WTC11 (cell line): ENCODE results near the gene NTRK3. TPM values are rescaled to one million over a fixed set of nuclear protein-coding genes. Genes with fewer than 3 reads are reported as not detected.

ENCODE experiments used
- ATAC-seq: fragments of 200-7000 bp; cut with Tn5 transposase; 2 replicates; pipeline ENCODE4 v1.10.0; 2021; ENCODE audit warnings: mild to moderate bottlenecking, moderate library complexity
- CTCF ChIA-PET: fragments of 300-600 bp; sonication (Branson Sonifier 250); formaldehyde crosslinking; loops from one replicate; lab custom pipeline; 2021; ENCODE audit warnings: antibody characterized with exemption; lab: Charles Lee
- POLR2A ChIA-PET: fragments of 350-600 bp; sonication (Branson Sonifier 250); formaldehyde crosslinking; loops from one replicate; lab custom pipeline; 2021; ENCODE audit warnings: antibody characterized with exemption; lab: Charles Lee
- DNase-seq: peaks from one replicate; pipeline ENCODE4 v3.0.0; 2021; ENCODE audit warnings: low spot score
- H3K27ac Mint-ChIP-seq: 2 replicates; pipeline ENCODE4 v1.8.0; 2021; ENCODE audit warnings: mixed read lengths
- H3K27me3 Mint-ChIP-seq: 2 replicates; pipeline ENCODE4 v1.8.0; 2021; ENCODE audit warnings: low read depth, mild to moderate bottlenecking, moderate library complexity, mixed read lengths
- H3K36me3 Mint-ChIP-seq: 2 replicates; pipeline ENCODE4 v1.8.0; 2021; ENCODE audit warnings: mixed read lengths
- H3K4me1 Mint-ChIP-seq: 2 replicates; pipeline ENCODE4 v1.8.0; 2022; ENCODE audit warnings: mixed read lengths
- H3K4me3 Mint-ChIP-seq: 2 replicates; pipeline ENCODE4 v1.8.0; 2021; ENCODE audit warnings: mild to moderate bottlenecking, moderate library complexity, mixed read lengths
- H3K9me3 Mint-ChIP-seq: 2 replicates; pipeline ENCODE4 v1.8.0; 2021; ENCODE audit warnings: mixed read lengths
- AR ChIP-seq: fragments of 250-450 bp; sonication (Bioruptor Pico); IDR thresholded peaks from 2 replicates; pipeline ENCODE4 v1.9.0; 2021; ENCODE audit warnings: mild to moderate bottlenecking
- CDX4 ChIP-seq: fragments of 250-450 bp; sonication (Bioruptor Pico); IDR thresholded peaks from 2 replicates; pipeline ENCODE4 v1.9.0; 2021; ENCODE audit warnings: moderate library complexity, mild to moderate bottlenecking, inconsistent platforms, borderline replicate concordance
- CREB1 ChIP-seq: sonication (generic); formaldehyde crosslinking; IDR thresholded peaks from 2 replicates; pipeline ENCODE4 v1.8.0; 2023; ENCODE audit warnings: mild to moderate bottlenecking, missing genetic modification reagents
- FOXJ3 ChIP-seq: sonication (generic); formaldehyde crosslinking; IDR thresholded peaks from 2 replicates; pipeline ENCODE4 v1.9.0; 2021; ENCODE audit warnings: missing genetic modification reagents, mild to moderate bottlenecking, borderline replicate concordance
- HMGA2 ChIP-seq: fragments of 250-450 bp; sonication (Bioruptor Pico); IDR thresholded peaks from 2 replicates; pipeline ENCODE4 v1.4.0; 2021; ENCODE audit warnings: mild to moderate bottlenecking, moderate library complexity
- IRF2 ChIP-seq: sonication (generic); formaldehyde crosslinking; IDR thresholded peaks from 2 replicates; pipeline ENCODE4 v1.8.0; 2022; ENCODE audit warnings: low read depth, missing genetic modification reagents, borderline replicate concordance
- KAT7 ChIP-seq: sonication (generic); formaldehyde crosslinking; IDR thresholded peaks from 2 replicates; pipeline ENCODE4 v1.8.1; 2023; ENCODE audit warnings: missing genetic modification reagents, mild to moderate bottlenecking, borderline replicate concordance
- NFATC4 ChIP-seq: fragments of 250-450 bp; sonication (Bioruptor Pico); IDR thresholded peaks from 2 replicates; pipeline ENCODE4 v1.9.0; 2021; ENCODE audit warnings: mild to moderate bottlenecking
- NR3C1 ChIP-seq: sonication (generic); formaldehyde crosslinking; conservative IDR thresholded peaks from 2 replicates; pipeline ENCODE4 v1.8.1; 2023; ENCODE audit warnings: low read depth, mild to moderate bottlenecking, missing genetic modification reagents
- OVOL2 ChIP-seq: fragments of 250-450 bp; sonication (Bioruptor Pico); IDR thresholded peaks from 2 replicates; pipeline ENCODE4 v1.9.0; 2021; ENCODE audit warnings: mild to moderate bottlenecking, borderline replicate concordance
- SMAD4 ChIP-seq: sonication (generic); formaldehyde crosslinking; IDR thresholded peaks from 2 replicates; pipeline ENCODE4 v1.8.0; 2022; ENCODE audit warnings: mild to moderate bottlenecking, missing genetic modification reagents
- SOX15 ChIP-seq: fragments of 250-450 bp; sonication (Bioruptor Pico); IDR thresholded peaks from 2 replicates; pipeline ENCODE4 v1.9.0; 2021; ENCODE audit warnings: mild to moderate bottlenecking
- SP1 ChIP-seq: sonication (generic); formaldehyde crosslinking; conservative IDR thresholded peaks from 2 replicates; pipeline ENCODE4 v1.8.1; 2022; ENCODE audit warnings: missing genetic modification reagents
- TCF7 ChIP-seq: sonication (generic); formaldehyde crosslinking; IDR thresholded peaks from 2 replicates; pipeline ENCODE4 v1.8.0; 2022; ENCODE audit warnings: mild to moderate bottlenecking, low read depth, missing genetic modification reagents, moderate library complexity
- ZNF263 ChIP-seq: sonication (generic); formaldehyde crosslinking; IDR thresholded peaks from 2 replicates; pipeline ENCODE4 v1.8.1; 2022; ENCODE audit warnings: low read depth, mild to moderate bottlenecking, moderate library complexity, missing genetic modification reagents
- ZNF416 ChIP-seq: fragments of 250-450 bp; sonication (Bioruptor Pico); IDR thresholded peaks from 2 replicates; pipeline ENCODE4 v1.9.0; 2021; ENCODE audit warnings: mild to moderate bottlenecking, inconsistent platforms
- ZNF671 ChIP-seq: fragments of 250-450 bp; sonication (Bioruptor Pico); IDR thresholded peaks from 2 replicates; pipeline ENCODE4 v1.8.0; 2021; ENCODE audit warnings: mild to moderate bottlenecking
- total RNA-seq: library from RNA; stranded (reverse); gene quantifications from 3 replicates; pipeline ENCODE4 v1.2.3, GENCODE V29; 2021
- TF ChIP-seq, protein P1 (sequence below): sonication (generic); formaldehyde crosslinking; IDR thresholded peaks from 2 replicates; pipeline ENCODE4 v1.8.0; 2022; ENCODE audit warnings: mild to moderate bottlenecking, missing genetic modification reagents
- TF ChIP-seq, protein P2 (sequence below): fragments of 250-450 bp; sonication (Bioruptor Pico); IDR thresholded peaks from 2 replicates; pipeline ENCODE4 v1.8.0; 2021; ENCODE audit warnings: mild to moderate bottlenecking
- TF ChIP-seq, protein P3 (sequence below): sonication (generic); formaldehyde crosslinking; IDR thresholded peaks from 2 replicates; pipeline ENCODE4 v1.8.1; 2022; ENCODE audit warnings: mild to moderate bottlenecking, moderate library complexity, missing genetic modification reagents
- TF ChIP-seq, protein P4 (sequence below): sonication (generic); formaldehyde crosslinking; IDR thresholded peaks from 2 replicates; pipeline ENCODE4 v1.8.0; 2022; ENCODE audit warnings: mild to moderate bottlenecking, missing genetic modification reagents
- TF ChIP-seq, protein P5 (sequence below): sonication (generic); formaldehyde crosslinking; IDR thresholded peaks from 2 replicates; pipeline ENCODE4 v1.8.0; 2022; ENCODE audit warnings: mild to moderate bottlenecking, missing genetic modification reagents

The NTRK3 gene
- total RNA-seq, 1 experiment from 2014 or later = 12.3 TPM

DNA sequence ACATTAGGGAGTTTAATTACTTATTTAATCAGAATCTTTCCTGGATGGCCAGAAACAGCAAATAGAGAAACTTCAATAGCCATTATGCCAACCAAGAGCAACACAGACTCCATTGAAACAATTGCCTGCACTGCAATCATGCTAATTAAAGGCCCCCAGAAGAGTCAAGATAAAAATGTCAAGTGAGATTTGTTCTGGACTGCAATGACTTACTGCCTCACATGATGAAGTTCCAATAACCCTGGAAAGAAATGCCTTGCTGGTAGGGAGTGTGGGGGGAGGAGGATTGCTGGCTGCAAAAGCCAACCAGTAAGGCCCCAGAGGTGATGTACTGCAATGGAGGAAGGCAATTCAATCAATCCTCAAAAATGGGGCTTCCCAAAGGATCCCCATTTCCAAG is 257.9 kb downstream of the NTRK3 start (continued):
- TF ChIP-seq CREB1 (CRISPR knock-in tag) (no peak), OVOL2 (no peak), IRF2 (CRISPR knock-in tag) (no peak), HMGA2 (CRISPR knock-in tag) (no peak), FOXJ3 (CRISPR knock-in tag) (no peak)

- DNase-seq = no peak
- ATAC-seq = no peak
- Mint-ChIP-seq H3K4me1 (no peaks in the 10 kb centered on the region), H3K4me3 (no peak overlapping the region), H3K27me3 (no peaks in the 10 kb centered on the region), H3K9me3 (no peaks in the 10 kb centered on the region), H3K27ac (no peak overlapping the region), H3K36me3 (no peaks in the 10 kb centered on the region)
- TF ChIP-seq ZNF671 = no peak
- TF ChIP-seq NFATC4 (CRISPR knock-in tag) = no peak
- no peak for TF ChIP-seq KAT7 (CRISPR knock-in tag)
- TF ChIP-seq, protein P1, sequence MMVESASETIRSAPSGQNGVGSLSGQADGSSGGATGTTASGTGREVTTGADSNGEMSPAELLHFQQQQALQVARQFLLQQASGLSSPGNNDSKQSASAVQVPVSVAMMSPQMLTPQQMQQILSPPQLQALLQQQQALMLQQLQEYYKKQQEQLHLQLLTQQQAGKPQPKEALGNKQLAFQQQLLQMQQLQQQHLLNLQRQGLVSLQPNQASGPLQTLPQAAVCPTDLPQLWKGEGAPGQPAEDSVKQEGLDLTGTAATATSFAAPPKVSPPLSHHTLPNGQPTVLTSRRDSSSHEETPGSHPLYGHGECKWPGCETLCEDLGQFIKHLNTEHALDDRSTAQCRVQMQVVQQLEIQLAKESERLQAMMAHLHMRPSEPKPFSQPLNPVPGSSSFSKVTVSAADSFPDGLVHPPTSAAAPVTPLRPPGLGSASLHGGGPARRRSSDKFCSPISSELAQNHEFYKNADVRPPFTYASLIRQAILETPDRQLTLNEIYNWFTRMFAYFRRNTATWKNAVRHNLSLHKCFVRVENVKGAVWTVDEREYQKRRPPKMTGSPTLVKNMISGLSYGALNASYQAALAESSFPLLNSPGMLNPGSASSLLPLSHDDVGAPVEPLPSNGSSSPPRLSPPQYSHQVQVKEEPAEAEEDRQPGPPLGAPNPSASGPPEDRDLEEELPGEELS (CRISPR knock-in tag) = no peak
- TF ChIP-seq, protein P2, sequence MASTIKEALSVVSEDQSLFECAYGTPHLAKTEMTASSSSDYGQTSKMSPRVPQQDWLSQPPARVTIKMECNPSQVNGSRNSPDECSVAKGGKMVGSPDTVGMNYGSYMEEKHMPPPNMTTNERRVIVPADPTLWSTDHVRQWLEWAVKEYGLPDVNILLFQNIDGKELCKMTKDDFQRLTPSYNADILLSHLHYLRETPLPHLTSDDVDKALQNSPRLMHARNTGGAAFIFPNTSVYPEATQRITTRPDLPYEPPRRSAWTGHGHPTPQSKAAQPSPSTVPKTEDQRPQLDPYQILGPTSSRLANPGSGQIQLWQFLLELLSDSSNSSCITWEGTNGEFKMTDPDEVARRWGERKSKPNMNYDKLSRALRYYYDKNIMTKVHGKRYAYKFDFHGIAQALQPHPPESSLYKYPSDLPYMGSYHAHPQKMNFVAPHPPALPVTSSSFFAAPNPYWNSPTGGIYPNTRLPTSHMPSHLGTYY (CRISPR knock-in tag) = no peak
- no peak for TF ChIP-seq SP1
- no peak for TF ChIP-seq SMAD4 (CRISPR knock-in tag)
- no peak for TF ChIP-seq ZNF263 (CRISPR knock-in tag)
- TF ChIP-seq, protein P3, sequence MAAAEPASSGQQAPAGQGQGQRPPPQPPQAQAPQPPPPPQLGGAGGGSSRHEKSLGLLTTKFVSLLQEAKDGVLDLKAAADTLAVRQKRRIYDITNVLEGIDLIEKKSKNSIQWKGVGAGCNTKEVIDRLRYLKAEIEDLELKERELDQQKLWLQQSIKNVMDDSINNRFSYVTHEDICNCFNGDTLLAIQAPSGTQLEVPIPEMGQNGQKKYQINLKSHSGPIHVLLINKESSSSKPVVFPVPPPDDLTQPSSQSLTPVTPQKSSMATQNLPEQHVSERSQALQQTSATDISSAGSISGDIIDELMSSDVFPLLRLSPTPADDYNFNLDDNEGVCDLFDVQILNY (CRISPR knock-in tag) = no peak
- ChIA-PET CTCF (no interaction called here), POLR2A (no interaction called here)
These were observed 269.8 kb downstream of the NTRK3 start for GRCh38 chr15:87986776-87987175.

- H3K36me3 Mint-ChIP-seq = no peaks in the 10 kb centered on the region
- ChIA-PET CTCF (interaction anchor here (1.5 kb wide), 1 partner anchor 18 kb away, joined by 4 read pairs; no protein-coding TSS in a partner anchor), POLR2A (no interaction called here)
- H3K9me3 Mint-ChIP-seq = no peaks in the 10 kb centered on the region
- no peaks in the 10 kb centered on the region for H3K4me1 Mint-ChIP-seq
- ATAC-seq = no peak
- no peak for DNase-seq
- no peak overlapping the region for H3K27ac Mint-ChIP-seq
- no peak overlapping the region for H3K4me3 Mint-ChIP-seq
- H3K27me3 Mint-ChIP-seq = no peaks in the 10 kb centered on the region
- TF ChIP-seq, protein P4, sequence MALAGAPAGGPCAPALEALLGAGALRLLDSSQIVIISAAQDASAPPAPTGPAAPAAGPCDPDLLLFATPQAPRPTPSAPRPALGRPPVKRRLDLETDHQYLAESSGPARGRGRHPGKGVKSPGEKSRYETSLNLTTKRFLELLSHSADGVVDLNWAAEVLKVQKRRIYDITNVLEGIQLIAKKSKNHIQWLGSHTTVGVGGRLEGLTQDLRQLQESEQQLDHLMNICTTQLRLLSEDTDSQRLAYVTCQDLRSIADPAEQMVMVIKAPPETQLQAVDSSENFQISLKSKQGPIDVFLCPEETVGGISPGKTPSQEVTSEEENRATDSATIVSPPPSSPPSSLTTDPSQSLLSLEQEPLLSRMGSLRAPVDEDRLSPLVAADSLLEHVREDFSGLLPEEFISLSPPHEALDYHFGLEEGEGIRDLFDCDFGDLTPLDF = no peak
- TF ChIP-seq AR (CRISPR knock-in tag) (no peak), CDX4 (CRISPR knock-in tag) (no peak), SOX15 (CRISPR knock-in tag) (no peak), ZNF416 (CRISPR knock-in tag) (no peak), TCF7 (CRISPR knock-in tag) (no peak), NR3C1 (CRISPR knock-in tag) (no peak)
- TF ChIP-seq, protein P1 (CRISPR knock-in tag) = no peak
- TF ChIP-seq, protein P5, sequence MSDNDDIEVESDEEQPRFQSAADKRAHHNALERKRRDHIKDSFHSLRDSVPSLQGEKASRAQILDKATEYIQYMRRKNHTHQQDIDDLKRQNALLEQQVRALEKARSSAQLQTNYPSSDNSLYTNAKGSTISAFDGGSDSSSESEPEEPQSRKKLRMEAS (CRISPR knock-in tag) = no peak
These were observed 271.1 kb downstream of the NTRK3 start for GRCh38 chr15:87985451-87985850.
